ENCODE results near the gene ERICH2.

- TF ChIP-seq YY1 (IDR thresholded peaks at IDR 0.05; ENCODE audit: low read depth): no peak
- TF ChIP-seq, protein P1, sequence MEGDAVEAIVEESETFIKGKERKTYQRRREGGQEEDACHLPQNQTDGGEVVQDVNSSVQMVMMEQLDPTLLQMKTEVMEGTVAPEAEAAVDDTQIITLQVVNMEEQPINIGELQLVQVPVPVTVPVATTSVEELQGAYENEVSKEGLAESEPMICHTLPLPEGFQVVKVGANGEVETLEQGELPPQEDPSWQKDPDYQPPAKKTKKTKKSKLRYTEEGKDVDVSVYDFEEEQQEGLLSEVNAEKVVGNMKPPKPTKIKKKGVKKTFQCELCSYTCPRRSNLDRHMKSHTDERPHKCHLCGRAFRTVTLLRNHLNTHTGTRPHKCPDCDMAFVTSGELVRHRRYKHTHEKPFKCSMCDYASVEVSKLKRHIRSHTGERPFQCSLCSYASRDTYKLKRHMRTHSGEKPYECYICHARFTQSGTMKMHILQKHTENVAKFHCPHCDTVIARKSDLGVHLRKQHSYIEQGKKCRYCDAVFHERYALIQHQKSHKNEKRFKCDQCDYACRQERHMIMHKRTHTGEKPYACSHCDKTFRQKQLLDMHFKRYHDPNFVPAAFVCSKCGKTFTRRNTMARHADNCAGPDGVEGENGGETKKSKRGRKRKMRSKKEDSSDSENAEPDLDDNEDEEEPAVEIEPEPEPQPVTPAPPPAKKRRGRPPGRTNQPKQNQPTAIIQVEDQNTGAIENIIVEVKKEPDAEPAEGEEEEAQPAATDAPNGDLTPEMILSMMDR (IDR thresholded peaks at IDR 0.05): no peak
- TF ChIP-seq SMC3 (IDR thresholded peaks at IDR 0.05; ENCODE audit: low read depth, low read length): no peak
- TF ChIP-seq EP300 (IDR thresholded peaks at IDR 0.05; ENCODE audit: borderline replicate concordance in 1 of 2, low read depth in 1 of 2, low read length in 1 of 2): no peak
- TF ChIP-seq, protein P2, sequence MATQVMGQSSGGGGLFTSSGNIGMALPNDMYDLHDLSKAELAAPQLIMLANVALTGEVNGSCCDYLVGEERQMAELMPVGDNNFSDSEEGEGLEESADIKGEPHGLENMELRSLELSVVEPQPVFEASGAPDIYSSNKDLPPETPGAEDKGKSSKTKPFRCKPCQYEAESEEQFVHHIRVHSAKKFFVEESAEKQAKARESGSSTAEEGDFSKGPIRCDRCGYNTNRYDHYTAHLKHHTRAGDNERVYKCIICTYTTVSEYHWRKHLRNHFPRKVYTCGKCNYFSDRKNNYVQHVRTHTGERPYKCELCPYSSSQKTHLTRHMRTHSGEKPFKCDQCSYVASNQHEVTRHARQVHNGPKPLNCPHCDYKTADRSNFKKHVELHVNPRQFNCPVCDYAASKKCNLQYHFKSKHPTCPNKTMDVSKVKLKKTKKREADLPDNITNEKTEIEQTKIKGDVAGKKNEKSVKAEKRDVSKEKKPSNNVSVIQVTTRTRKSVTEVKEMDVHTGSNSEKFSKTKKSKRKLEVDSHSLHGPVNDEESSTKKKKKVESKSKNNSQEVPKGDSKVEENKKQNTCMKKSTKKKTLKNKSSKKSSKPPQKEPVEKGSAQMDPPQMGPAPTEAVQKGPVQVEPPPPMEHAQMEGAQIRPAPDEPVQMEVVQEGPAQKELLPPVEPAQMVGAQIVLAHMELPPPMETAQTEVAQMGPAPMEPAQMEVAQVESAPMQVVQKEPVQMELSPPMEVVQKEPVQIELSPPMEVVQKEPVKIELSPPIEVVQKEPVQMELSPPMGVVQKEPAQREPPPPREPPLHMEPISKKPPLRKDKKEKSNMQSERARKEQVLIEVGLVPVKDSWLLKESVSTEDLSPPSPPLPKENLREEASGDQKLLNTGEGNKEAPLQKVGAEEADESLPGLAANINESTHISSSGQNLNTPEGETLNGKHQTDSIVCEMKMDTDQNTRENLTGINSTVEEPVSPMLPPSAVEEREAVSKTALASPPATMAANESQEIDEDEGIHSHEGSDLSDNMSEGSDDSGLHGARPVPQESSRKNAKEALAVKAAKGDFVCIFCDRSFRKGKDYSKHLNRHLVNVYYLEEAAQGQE (IDR thresholded peaks at IDR 0.05; ENCODE audit: low read depth, low read length): no peak
- TF ChIP-seq TAF1 (IDR thresholded peaks at IDR 0.05; ENCODE audit: borderline replicate concordance, low read depth, low read length): no peak
- TF ChIP-seq POLR2AphosphoS5 (IDR thresholded peaks at IDR 0.05; ENCODE audit: low read depth, low read length): no peak
Measured at GRCh38 chr2:170744248-170745002, 25.8 kb upstream of the ERICH2 start.

All from SK-N-SH (cell line).